ENCODE results near the gene MEIS1. TPM values are rescaled to one million over a fixed set of nuclear protein-coding genes. Genes with fewer than 3 reads are reported as not detected.

Gene MEIS1
- total RNA-seq, 2 donors from 2014 or later: not detected

- Mint-ChIP-seq H3K36me3 (ENCODE audit: low read depth) (no peaks in the 10 kb centered on the region), H3K27me3 (peaks cover 62% of the 10 kb centered on the region), H3K4me3 (no peak overlapping the region), H3K9me3 (no peaks in the 10 kb centered on the region), H3K4me1 (peaks cover 8% of the 10 kb centered on the region), H3K27ac (no peak overlapping the region)
- no peak for ATAC-seq (replicated peaks)
Measured at GRCh38 chr2:66437691-66438497, 3.0 kb downstream of the MEIS1 start.

DNA sequence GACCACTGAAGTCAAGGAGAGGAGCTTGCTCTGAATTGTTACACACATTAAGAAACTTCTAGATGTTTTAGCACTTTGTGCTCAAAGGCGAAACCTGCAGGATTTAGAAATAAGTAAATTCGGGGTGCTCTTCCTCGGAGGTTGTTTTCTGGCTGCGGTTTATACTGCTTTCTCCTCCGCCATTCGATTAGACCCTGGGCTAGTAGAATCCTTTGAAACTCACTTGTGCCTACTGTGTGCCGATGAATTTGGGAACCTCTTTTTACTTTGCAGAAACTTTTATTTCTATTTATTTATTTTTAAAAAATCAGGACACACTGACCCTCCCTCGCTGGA, 3.5 kb downstream of the MEIS1 start:
- H3K36me3 Mint-ChIP-seq (ENCODE audit: low read depth): no peaks in the 10 kb centered on the region
- no peaks in the 10 kb centered on the region for H3K9me3 Mint-ChIP-seq
- H3K27me3 Mint-ChIP-seq: peaks cover 61% of the 10 kb centered on the region
- no peak overlapping the region for H3K27ac Mint-ChIP-seq
- H3K4me3 Mint-ChIP-seq: no peak overlapping the region
- peaks cover 8% of the 10 kb centered on the region for H3K4me1 Mint-ChIP-seq
- no peak for ATAC-seq (replicated peaks)

- Mint-ChIP-seq H3K4me3 (no peak overlapping the region), H3K27ac (no peak overlapping the region)
Measured at GRCh38 chr2:66438891-66439811, 4.2 kb downstream of the MEIS1 start.

DNA sequence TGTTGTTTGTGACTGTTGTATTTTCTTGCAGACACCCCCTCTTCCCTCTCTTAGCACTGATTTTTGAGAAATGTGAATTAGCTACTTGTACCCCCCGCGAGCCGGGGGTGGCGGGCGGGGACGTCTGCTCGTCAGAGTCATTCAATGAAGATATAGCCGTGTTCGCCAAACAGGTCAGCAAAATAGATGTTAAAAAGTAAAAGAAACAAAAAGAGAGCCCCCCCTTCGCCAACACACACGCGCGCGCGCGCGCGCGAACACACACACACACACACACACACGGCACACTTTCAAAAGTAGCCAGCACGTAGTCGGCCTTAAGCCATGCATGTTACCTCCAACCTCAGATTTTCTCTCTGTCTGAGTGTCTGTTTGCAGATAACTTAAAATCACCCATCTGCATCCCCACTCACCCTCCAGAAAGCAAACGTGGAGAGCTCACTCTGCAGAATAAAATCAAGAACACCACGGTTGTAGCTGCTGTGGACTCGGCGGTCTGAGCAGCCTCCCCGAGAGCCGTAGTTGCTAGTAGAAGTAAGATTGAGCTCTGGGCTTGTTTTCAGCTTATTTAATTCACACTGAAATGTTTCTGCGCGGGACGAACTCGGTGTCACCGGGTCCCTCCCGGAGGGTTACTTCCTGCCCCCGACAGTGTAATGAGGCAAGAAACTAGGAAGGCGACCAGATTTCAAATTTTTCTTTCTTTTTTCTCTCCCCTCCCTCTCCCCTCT, 5.1 kb downstream of the MEIS1 start:
- H3K36me3 Mint-ChIP-seq (ENCODE audit: low read depth): no peaks in the 10 kb centered on the region
- H3K9me3 Mint-ChIP-seq: no peaks in the 10 kb centered on the region
- H3K27ac Mint-ChIP-seq: no peak overlapping the region
- H3K4me1 Mint-ChIP-seq: peaks cover 4% of the 10 kb centered on the region
- ATAC-seq (replicated peaks): no peak
- peaks cover 58% of the 10 kb centered on the region for H3K27me3 Mint-ChIP-seq
- H3K4me3 Mint-ChIP-seq: no peak overlapping the region

More at GRCh38 chr2:66438891-66439811, 4.2 kb downstream of the MEIS1 start:
- Mint-ChIP-seq H3K36me3 (ENCODE audit: low read depth) (no peaks in the 10 kb centered on the region), H3K27me3 (peaks cover 64% of the 10 kb centered on the region), H3K4me1 (peaks cover 8% of the 10 kb centered on the region), H3K9me3 (no peaks in the 10 kb centered on the region)
- ATAC-seq (replicated peaks): no peak

DNA sequence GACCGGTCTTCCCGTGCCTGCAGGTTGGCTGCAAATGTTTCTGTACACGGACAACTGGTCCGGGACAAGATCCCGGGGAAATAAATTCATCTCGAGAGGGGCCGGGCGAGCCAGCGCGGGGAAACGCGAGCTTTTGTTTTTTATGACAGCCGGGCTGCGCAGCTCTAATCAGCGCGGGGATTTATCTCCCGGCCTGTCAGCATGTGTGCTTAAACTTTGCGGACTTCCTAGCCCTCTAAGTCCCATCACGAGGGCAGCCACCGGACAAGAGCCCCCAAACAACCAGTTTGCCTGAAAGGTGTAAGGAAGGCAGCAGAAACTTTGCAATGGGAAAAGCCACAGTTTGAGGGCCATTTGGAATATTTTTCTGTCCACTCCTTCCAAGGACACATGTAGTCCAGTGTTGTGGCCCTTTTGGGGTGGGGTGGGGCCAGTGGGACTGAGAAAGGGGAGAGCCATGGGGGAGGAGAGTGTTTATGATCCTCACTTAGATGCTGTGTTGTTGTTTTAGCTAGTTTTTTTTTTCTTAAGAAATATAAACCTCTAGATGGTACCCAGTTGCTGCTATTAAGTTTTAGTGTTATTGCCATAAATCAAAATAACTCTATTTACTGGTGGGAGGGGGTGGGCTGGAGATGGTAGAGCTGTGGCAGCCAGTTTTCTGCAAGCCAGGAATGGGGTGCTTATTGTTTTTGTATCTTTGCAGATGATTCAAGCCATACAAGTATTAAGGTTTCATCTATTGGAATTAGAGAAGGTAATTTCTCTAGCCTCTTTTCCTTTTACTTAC, 6.0 kb downstream of the MEIS1 start:
- H3K4me3 Mint-ChIP-seq: no peak overlapping the region
- no peak for ATAC-seq (replicated peaks)
- H3K9me3 Mint-ChIP-seq: no peaks in the 10 kb centered on the region
- H3K27ac Mint-ChIP-seq: no peak overlapping the region
- H3K36me3 Mint-ChIP-seq (ENCODE audit: low read depth): no peaks in the 10 kb centered on the region
- H3K27me3 Mint-ChIP-seq: peaks cover 50% of the 10 kb centered on the region
- no peaks in the 10 kb centered on the region for H3K4me1 Mint-ChIP-seq

DNA sequence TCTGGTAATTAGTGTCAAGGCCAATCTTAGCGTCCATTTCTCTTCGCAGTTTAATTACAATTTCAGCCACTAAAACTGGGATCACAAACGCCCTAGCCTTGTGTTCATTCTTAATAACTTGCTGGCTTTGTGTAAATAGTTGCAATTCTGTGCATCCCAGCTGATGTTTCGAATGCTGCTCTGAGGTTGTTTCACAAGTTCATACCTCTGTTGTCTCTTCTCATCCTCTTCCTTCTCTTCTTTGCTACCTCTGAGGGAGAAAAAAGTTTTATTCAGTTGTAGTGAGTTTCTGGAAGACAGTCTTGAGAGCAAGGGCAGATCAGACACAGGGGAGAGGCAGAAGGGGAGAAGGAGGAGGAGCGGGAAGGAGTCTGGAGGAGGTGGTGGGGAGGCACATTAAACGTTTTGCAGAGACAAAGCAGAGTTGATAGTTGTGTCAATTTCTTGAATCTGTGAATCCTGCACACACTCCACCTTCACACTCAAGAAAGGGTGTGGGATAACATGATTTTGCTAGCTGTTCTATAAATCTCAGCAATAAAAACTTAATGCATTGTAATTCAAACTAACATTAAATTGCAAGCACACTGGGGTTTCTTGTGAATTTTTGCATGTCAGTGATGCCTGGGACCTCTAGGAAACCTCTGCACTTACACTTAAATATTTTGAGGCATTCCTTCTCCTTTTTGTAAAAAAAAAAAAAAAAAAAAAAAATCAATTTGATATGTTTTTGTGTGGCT, 6.8 kb downstream of the MEIS1 start:
- Mint-ChIP-seq H3K4me1 (no peaks in the 10 kb centered on the region), H3K4me3 (no peak overlapping the region), H3K27me3 (peaks cover 45% of the 10 kb centered on the region), H3K36me3 (ENCODE audit: low read depth) (no peaks in the 10 kb centered on the region), H3K27ac (no peak overlapping the region), H3K9me3 (no peaks in the 10 kb centered on the region)
- ATAC-seq (replicated peaks): no peak

DNA sequence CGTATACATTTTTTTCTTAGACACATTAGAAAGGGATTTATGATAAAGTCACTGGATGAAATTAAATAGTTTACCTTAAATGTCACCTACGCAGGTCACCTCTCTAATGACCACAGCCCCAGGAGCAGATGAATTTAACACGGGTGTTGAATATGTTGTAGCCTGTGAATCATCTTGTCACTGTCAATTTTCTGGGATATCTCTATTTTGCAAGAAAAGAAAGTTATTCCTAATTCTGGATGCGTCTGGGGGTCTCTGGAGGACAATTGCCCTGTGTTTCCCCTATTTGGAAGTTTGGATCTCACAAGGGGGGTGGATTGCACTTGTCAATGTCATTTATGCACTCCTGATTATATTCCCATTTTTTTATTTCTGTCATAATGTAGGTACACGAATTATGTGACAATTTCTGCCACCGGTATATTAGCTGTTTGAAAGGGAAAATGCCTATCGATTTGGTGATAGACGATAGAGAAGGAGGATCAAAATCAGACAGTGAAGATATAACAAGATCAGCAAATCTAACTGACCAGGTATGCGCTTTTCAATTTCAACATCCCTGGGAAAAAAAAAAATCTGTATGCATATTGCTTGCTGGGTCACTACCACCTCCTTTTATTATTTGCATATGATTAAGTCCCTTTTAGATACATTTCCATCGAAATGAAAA, 7.7 kb downstream of the MEIS1 start:
- no peak overlapping the region for H3K27ac Mint-ChIP-seq
- no peaks in the 10 kb centered on the region for H3K9me3 Mint-ChIP-seq
- H3K27me3 Mint-ChIP-seq: peaks cover 44% of the 10 kb centered on the region
- H3K4me3 Mint-ChIP-seq: no peak overlapping the region
- H3K36me3 Mint-ChIP-seq (ENCODE audit: low read depth): no peaks in the 10 kb centered on the region
- no peaks in the 10 kb centered on the region for H3K4me1 Mint-ChIP-seq
- no peak for ATAC-seq (replicated peaks)

GRCh38 chr2:66443186-66443978, 8.5 kb downstream of the MEIS1 start:
- H3K4me1 Mint-ChIP-seq: no peaks in the 10 kb centered on the region
- H3K9me3 Mint-ChIP-seq: no peaks in the 10 kb centered on the region
- no peak overlapping the region for H3K27ac Mint-ChIP-seq
- no peaks in the 10 kb centered on the region for H3K36me3 Mint-ChIP-seq (ENCODE audit: low read depth)
- no peak overlapping the region for H3K4me3 Mint-ChIP-seq
- no peak for ATAC-seq (replicated peaks)
- H3K27me3 Mint-ChIP-seq: peaks cover 45% of the 10 kb centered on the region

DNA sequence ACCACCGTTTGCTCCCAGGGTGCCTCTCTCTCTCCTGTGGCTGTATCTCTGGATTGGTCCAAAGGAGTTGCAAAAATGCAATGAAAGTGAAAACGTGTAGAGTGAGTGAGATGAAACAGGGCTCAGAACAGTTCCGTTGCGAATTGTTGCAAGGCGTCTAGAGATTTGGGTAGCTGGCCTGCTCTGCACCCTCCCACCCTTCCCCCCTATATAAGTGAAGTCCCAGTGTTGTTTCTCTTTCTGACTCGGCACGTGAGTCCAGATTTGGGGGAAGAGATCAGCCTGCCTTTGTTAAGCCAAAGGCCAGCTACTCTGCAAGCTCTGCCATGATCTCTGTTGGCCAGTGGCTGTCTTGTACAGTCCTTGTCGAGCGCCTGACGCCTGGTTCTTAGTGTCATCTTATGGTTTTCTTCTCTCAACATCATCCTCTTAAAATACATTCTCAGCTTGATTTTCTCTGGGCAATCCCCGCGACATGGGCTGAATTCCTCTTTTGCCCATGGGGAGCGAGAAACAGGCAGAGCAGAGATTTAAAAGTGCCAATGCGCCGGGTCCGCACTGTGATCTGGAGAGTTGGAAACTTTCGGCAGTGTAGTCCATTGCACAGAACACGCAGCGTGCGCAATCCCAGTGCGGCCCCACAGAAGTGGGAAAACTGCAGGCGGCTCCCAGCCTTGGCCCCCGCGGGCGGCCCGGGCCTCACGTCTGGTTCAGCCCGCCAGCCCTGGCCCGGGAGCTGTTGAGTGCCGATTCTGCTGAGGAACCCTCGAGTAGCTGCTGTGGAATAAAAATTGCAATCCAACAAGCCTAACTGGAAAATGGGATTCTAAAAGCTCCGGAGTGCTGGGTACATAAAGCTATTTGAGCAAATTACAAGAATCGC, 9.3 kb downstream of the MEIS1 start:
- Mint-ChIP-seq H3K9me3 (no peaks in the 10 kb centered on the region), H3K4me1 (no peaks in the 10 kb centered on the region), H3K27me3 (peaks cover 45% of the 10 kb centered on the region), H3K27ac (no peak overlapping the region), H3K4me3 (no peak overlapping the region), H3K36me3 (ENCODE audit: low read depth) (no peaks in the 10 kb centered on the region)
- no peak for ATAC-seq (replicated peaks)

GRCh38 chr2:66445076-66445924, 10.4 kb downstream of the MEIS1 start:
- Mint-ChIP-seq H3K27ac (no peak overlapping the region), H3K9me3 (no peaks in the 10 kb centered on the region), H3K4me3 (no peak overlapping the region), H3K36me3 (ENCODE audit: low read depth) (no peaks in the 10 kb centered on the region), H3K27me3 (peaks cover 36% of the 10 kb centered on the region), H3K4me1 (no peaks in the 10 kb centered on the region)
- ATAC-seq (replicated peaks): no peak

All from activated T-helper 17 cell treated with anti-CD3 and anti-CD28 coated beads, Interleukin-2, amount 50 U/mL, for 72 hours (primary cell).